ENCODE measurements around the gene FAM174A. TPM values are rescaled to one million over a fixed set of nuclear protein-coding genes. Genes with fewer than 3 reads are reported as not detected.

FAM174A gene
- total and polyA plus RNA-seq, 2 donors (not counting 3 experiments of a cell fraction or from before 2014, with no cell fraction given): 11.8 to 15.2 TPM

DNA sequence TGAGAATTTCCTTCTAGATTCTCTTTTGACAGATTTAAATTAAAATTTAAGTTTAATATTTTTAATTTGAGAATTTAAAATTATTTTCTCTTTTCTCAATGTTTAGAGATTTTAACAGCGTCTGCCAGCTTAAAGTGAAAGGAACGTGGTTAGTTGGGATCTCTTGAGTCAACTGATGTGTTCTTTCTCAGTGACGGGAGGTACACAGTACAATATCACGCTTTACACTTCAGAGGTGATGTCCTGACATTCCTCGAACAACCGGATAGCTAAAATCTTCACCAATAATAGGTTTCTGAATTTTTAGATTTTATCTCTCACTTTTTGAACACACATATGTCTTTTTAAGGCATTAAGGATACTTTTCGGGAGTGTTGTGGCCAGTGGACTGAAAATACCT lies 81.1 kb downstream of the FAM174A start:
- no peak for FAIRE-seq
- no peaks in the 10 kb centered on the region for H3K9me1 ChIP-seq (replicated peaks; ENCODE audit: control insufficient read depth, extremely low read depth, insufficient read depth, low read length)
- no peaks in the 10 kb centered on the region for H3K36me3 ChIP-seq (ENCODE audit: control insufficient read depth in 2 of 2, extremely low read depth in 1 of 2, insufficient read depth in 2 of 2, low read length in 2 of 2)
- H3K4me3 ChIP-seq (replicated peaks in 1 of 3; ENCODE audit: insufficient read depth in 1 of 3, low read depth in 1 of 3, low read length in 3 of 3): no peak overlapping the region
- intact Hi-C loops (cut with micrococcal nuclease): loop anchor here (10.0 kb wide), 1 partner anchor 1511 kb away; no protein-coding TSS in a partner anchor
- H3K27me3 ChIP-seq (ENCODE audit: control insufficient read depth in 2 of 2, insufficient read depth in 2 of 2, low read length in 2 of 2): no peaks in the 10 kb centered on the region
- no peaks in the 10 kb centered on the region for H3K79me2 ChIP-seq (ENCODE audit: control insufficient read depth, insufficient read depth, low read length)
- POLR2A ChIA-PET: no interaction called here
- no peak overlapping the region for H3K9ac ChIP-seq (replicated peaks; ENCODE audit: extremely low read depth, insufficient read depth, low read length)
- no peak overlapping the region for H2AFZ ChIP-seq (ENCODE audit: low read depth, low read length)
- no peak for TF ChIP-seq MYC (IDR thresholded peaks at IDR 0.05; ENCODE audit: low read depth, low read length)
- no peak for TF ChIP-seq GATA2 (IDR thresholded peaks at IDR 0.05; ENCODE audit: insufficient read depth, insufficient read length, low read depth, low read length)
- TF ChIP-seq EZH2 (IDR thresholded peaks at IDR 0.05; ENCODE audit: borderline replicate concordance, low read depth, low read length, severe bottlenecking): no peak
- TF ChIP-seq, protein P1, sequence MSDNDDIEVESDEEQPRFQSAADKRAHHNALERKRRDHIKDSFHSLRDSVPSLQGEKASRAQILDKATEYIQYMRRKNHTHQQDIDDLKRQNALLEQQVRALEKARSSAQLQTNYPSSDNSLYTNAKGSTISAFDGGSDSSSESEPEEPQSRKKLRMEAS (IDR thresholded peaks at IDR 0.05; ENCODE audit: insufficient read depth, insufficient read length): no peak
- no peak for DNase-seq (ENCODE audit: low read depth, low spot score)
- CTCF ChIA-PET: interaction anchor here (1.1 to 1.2 kb wide), 2 partner anchors 284 to 1512 kb away, joined by 3 read pairs; no protein-coding TSS in a partner anchor
- no peak overlapping the region for H3K4me2 ChIP-seq (ENCODE audit: insufficient read depth, low read length)
- no peaks in the 10 kb centered on the region for H3K9me3 ChIP-seq (replicated peaks; ENCODE audit: control insufficient read depth, insufficient read depth, low read length)
- no TSS peak for BruUV-seq (replicated peaks)
- dilution Hi-C loops (cut with MboI; ENCODE audit: extremely low pct_ligation_motif_present, low sequenced_read_pairs): no loop called here
- H3K27ac ChIP-seq (ENCODE audit: insufficient read depth, low read depth, low read length): no peak overlapping the region
- no peaks in the 10 kb centered on the region for H4K20me1 ChIP-seq (replicated peaks; ENCODE audit: control insufficient read depth, extremely low read depth, insufficient read depth, low read length)
- H3K4me1 ChIP-seq (ENCODE audit: control insufficient read depth, extremely low read depth, insufficient read depth, low read length): peaks cover 4% of the 10 kb centered on the region

- intact Hi-C loops (cut with micrococcal nuclease): loop anchor here (10.0 kb wide), 1 partner anchor 1512 kb away; no protein-coding TSS in a partner anchor
- Histone ChIP-seq H4K20me1 (replicated peaks; ENCODE audit: control insufficient read depth, extremely low read depth, insufficient read depth, low read length) (no peaks in the 10 kb centered on the region), H3K4me1 (ENCODE audit: control insufficient read depth, extremely low read depth, insufficient read depth, low read length) (peaks cover 4% of the 10 kb centered on the region), H3K4me3 (replicated peaks in 1 of 3; ENCODE audit: insufficient read depth in 1 of 3, low read depth in 1 of 3, low read length in 3 of 3) (no peak overlapping the region), H3K9me3 (replicated peaks; ENCODE audit: control insufficient read depth, insufficient read depth, low read length) (no peaks in the 10 kb centered on the region), H3K27ac (ENCODE audit: insufficient read depth, low read depth, low read length) (no peak overlapping the region), H2AFZ (ENCODE audit: low read depth, low read length) (no peak overlapping the region), H3K4me2 (ENCODE audit: insufficient read depth, low read length) (no peak overlapping the region), H3K36me3 (ENCODE audit: control insufficient read depth in 2 of 2, extremely low read depth in 1 of 2, insufficient read depth in 2 of 2, low read length in 2 of 2) (no peaks in the 10 kb centered on the region), H3K27me3 (ENCODE audit: control insufficient read depth in 2 of 2, insufficient read depth in 2 of 2, low read length in 2 of 2) (no peaks in the 10 kb centered on the region), H3K9me1 (replicated peaks; ENCODE audit: control insufficient read depth, extremely low read depth, insufficient read depth, low read length) (no peaks in the 10 kb centered on the region), H3K79me2 (ENCODE audit: control insufficient read depth, insufficient read depth, low read length) (no peaks in the 10 kb centered on the region), H3K9ac (replicated peaks; ENCODE audit: extremely low read depth, insufficient read depth, low read length) (no peak overlapping the region)
- BruUV-seq (replicated peaks): no TSS peak
- FAIRE-seq: no peak
- ChIA-PET POLR2A (no interaction called here), CTCF (no interaction called here)
- no peak for DNase-seq (ENCODE audit: low read depth, low spot score)
- dilution Hi-C loops (cut with MboI; ENCODE audit: extremely low pct_ligation_motif_present, low sequenced_read_pairs): no loop called here
- TF ChIP-seq CTCF (IDR thresholded peaks at IDR 0.05; ENCODE audit: extremely low read depth in 1 of 2, insufficient read depth in 1 of 2, low read depth in 1 of 2, low read length in 2 of 2): no peak
- TF ChIP-seq JUN (IDR thresholded peaks at IDR 0.05; ENCODE audit: borderline replicate concordance, insufficient read depth, insufficient read length, low read depth): no peak
- no peak for TF ChIP-seq MYC (IDR thresholded peaks at IDR 0.05; ENCODE audit: low read depth, low read length)
These were observed 81.8 kb downstream of the FAM174A start for GRCh38 chr5:100616981-100617380.
